ENCODE results near the gene SFN. TPM values are rescaled to one million over a fixed set of nuclear protein-coding genes. Genes with fewer than 3 reads are reported as not detected.

SFN gene
- total RNA-seq, 1 experiment from 2014 or later, result 14.3 TPM

- TF ChIP-seq PRDM15 (CRISPR knock-in tag; IDR thresholded peaks at IDR 0.05) (peak; percentile 37), NFATC4 (CRISPR knock-in tag; IDR thresholded peaks at IDR 0.05) (no peak), KAT7 (CRISPR knock-in tag; IDR thresholded peaks at IDR 0.05; ENCODE audit: borderline replicate concordance) (peak; percentile 98; the same call in 1 of the 2 replicates), SMAD3 (CRISPR knock-in tag; IDR thresholded peaks at IDR 0.05; ENCODE audit: borderline replicate concordance) (peak; percentile 87), MYBL2 (CRISPR knock-in tag; IDR thresholded peaks at IDR 0.05) (peak; percentile 84; the same call in 1 of the 2 replicates), ZNF138 (CRISPR knock-in tag; conservative IDR thresholded peaks at IDR 0.05) (no peak; the same call in 1 of the 2 replicates), ZNF219 (CRISPR knock-in tag; IDR thresholded peaks at IDR 0.05; ENCODE audit: borderline replicate concordance) (peak; percentile 76; the same call in 1 of the 2 replicates), ETV6 (CRISPR knock-in tag; IDR thresholded peaks at IDR 0.05) (peak; percentile 69; the same call in 1 of the 2 replicates), ZNF317 (CRISPR knock-in tag; IDR thresholded peaks at IDR 0.05; ENCODE audit: borderline replicate concordance, low read depth) (peak; percentile 63; the same call in 1 of the 2 replicates), ATF1 (CRISPR knock-in tag; IDR thresholded peaks at IDR 0.05) (peak; percentile 94), CREM (CRISPR knock-in tag; IDR thresholded peaks at IDR 0.05) (peak; percentile 84), NR2C2 (CRISPR knock-in tag; IDR thresholded peaks at IDR 0.05) (no peak), EMX1 (CRISPR knock-in tag; IDR thresholded peaks at IDR 0.05) (peak; percentile 75; the same call in 1 of the 2 replicates), JUN (CRISPR knock-in tag; IDR thresholded peaks at IDR 0.05) (peak; percentile 83; the same call in 1 of the 2 replicates), FOXP1 (CRISPR knock-in tag; IDR thresholded peaks at IDR 0.05; ENCODE audit: borderline replicate concordance) (peak; percentile 93), ZNF671 (CRISPR knock-in tag; IDR thresholded peaks at IDR 0.05) (no peak; the same call in 1 of the 2 replicates), NFE2L1 (CRISPR knock-in tag; IDR thresholded peaks at IDR 0.05) (0 out of 2 replicates have a peak, but pooled peaks have one; percentile 18), RELA (CRISPR knock-in tag; IDR thresholded peaks at IDR 0.05; ENCODE audit: borderline replicate concordance) (peak; percentile 54; the same call in 1 of the 2 replicates), TEAD1 (CRISPR knock-in tag; IDR thresholded peaks at IDR 0.05) (peak; percentile 91), ZSCAN18 (CRISPR knock-in tag; IDR thresholded peaks at IDR 0.05) (no peak), MXD4 (CRISPR knock-in tag; IDR thresholded peaks at IDR 0.05; ENCODE audit: borderline replicate concordance) (no peak)
- TF ChIP-seq, protein P1, sequence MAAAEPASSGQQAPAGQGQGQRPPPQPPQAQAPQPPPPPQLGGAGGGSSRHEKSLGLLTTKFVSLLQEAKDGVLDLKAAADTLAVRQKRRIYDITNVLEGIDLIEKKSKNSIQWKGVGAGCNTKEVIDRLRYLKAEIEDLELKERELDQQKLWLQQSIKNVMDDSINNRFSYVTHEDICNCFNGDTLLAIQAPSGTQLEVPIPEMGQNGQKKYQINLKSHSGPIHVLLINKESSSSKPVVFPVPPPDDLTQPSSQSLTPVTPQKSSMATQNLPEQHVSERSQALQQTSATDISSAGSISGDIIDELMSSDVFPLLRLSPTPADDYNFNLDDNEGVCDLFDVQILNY (CRISPR knock-in tag; IDR thresholded peaks at IDR 0.05), result peak; percentile 43; the same call in 1 of the 2 replicates
- TF ChIP-seq, protein P2, sequence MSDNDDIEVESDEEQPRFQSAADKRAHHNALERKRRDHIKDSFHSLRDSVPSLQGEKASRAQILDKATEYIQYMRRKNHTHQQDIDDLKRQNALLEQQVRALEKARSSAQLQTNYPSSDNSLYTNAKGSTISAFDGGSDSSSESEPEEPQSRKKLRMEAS (CRISPR knock-in tag; IDR thresholded peaks at IDR 0.05), result peak; percentile 74
- TF ChIP-seq, protein P3, sequence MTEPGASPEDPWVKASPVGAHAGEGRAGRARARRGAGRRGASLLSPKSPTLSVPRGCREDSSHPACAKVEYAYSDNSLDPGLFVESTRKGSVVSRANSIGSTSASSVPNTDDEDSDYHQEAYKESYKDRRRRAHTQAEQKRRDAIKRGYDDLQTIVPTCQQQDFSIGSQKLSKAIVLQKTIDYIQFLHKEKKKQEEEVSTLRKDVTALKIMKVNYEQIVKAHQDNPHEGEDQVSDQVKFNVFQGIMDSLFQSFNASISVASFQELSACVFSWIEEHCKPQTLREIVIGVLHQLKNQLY (CRISPR knock-in tag; IDR thresholded peaks at IDR 0.05), result peak; percentile 91; the same call in 1 of the 2 replicates
- TF ChIP-seq, protein P4, sequence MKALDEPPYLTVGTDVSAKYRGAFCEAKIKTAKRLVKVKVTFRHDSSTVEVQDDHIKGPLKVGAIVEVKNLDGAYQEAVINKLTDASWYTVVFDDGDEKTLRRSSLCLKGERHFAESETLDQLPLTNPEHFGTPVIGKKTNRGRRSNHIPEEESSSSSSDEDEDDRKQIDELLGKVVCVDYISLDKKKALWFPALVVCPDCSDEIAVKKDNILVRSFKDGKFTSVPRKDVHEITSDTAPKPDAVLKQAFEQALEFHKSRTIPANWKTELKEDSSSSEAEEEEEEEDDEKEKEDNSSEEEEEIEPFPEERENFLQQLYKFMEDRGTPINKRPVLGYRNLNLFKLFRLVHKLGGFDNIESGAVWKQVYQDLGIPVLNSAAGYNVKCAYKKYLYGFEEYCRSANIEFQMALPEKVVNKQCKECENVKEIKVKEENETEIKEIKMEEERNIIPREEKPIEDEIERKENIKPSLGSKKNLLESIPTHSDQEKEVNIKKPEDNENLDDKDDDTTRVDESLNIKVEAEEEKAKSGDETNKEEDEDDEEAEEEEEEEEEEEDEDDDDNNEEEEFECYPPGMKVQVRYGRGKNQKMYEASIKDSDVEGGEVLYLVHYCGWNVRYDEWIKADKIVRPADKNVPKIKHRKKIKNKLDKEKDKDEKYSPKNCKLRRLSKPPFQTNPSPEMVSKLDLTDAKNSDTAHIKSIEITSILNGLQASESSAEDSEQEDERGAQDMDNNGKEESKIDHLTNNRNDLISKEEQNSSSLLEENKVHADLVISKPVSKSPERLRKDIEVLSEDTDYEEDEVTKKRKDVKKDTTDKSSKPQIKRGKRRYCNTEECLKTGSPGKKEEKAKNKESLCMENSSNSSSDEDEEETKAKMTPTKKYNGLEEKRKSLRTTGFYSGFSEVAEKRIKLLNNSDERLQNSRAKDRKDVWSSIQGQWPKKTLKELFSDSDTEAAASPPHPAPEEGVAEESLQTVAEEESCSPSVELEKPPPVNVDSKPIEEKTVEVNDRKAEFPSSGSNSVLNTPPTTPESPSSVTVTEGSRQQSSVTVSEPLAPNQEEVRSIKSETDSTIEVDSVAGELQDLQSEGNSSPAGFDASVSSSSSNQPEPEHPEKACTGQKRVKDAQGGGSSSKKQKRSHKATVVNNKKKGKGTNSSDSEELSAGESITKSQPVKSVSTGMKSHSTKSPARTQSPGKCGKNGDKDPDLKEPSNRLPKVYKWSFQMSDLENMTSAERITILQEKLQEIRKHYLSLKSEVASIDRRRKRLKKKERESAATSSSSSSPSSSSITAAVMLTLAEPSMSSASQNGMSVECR (CRISPR knock-in tag; IDR thresholded peaks at IDR 0.05; ENCODE audit: borderline replicate concordance), result peak; percentile 96
Measured at GRCh38 chr1:26889551-26890466, 26.9 kb downstream of the SFN start, which contains the start of gene GPN2 (continued).

Measured in WTC11 (cell line).